ENCODE data around the gene C5AR2.
"Not testable (repeated sequence)": the region's sequence is repeated elsewhere in the genome, so short reads cannot be mapped to it uniquely, and the experiment has no call there.

The C5AR2 gene

DNA sequence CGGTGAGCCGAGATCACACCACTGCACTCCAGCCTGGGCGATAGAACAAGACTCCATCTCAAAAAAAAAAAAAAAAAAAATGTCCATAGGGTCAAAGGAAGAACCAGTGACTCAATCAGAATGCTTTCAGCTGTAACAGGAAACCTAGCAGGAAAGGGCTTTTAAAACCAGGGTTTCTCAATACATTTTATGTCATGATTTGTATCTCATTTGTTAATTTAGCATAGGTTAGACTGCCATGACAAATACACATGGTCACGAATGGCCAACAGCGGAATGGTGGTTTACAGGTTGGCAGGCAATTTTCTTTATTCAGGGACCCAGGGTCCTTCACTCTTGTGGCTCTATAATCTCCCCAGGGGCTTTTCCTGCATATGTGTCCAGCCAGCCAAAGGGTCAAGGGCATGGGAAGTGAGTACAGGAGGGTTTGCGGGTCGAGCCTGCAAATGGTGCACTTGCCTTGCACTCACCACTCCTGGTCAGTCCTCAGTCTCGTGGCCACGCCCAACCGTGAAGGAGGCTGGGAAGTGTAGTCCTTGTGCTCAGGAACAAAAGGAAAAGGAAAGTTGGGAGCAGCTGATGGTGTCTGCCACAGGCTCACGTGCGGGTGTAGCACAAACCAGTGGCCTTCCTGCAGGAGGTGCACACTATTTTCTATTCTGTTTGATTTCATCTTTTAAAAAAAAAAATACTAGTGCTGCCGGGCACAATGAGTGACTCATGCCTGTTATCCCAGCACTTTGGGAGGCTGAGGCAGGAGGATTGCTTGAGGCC, 32.0 kb downstream of the C5AR2 start:
- Histone ChIP-seq H3K27me3 (no peaks in the 10 kb centered on the region), H3K9me3 (no peaks in the 10 kb centered on the region), H3K4me1 (no peaks in the 10 kb centered on the region), H3K36me3 (peaks cover 66% of the 10 kb centered on the region), H3K4me3 (ENCODE audit: low read depth, low read length) (no peak overlapping the region)
- no peak for TF ChIP-seq CTCF (IDR thresholded peaks at IDR 0.05; ENCODE audit: low read depth, low read length)
- DNase-seq: no peak

DNA sequence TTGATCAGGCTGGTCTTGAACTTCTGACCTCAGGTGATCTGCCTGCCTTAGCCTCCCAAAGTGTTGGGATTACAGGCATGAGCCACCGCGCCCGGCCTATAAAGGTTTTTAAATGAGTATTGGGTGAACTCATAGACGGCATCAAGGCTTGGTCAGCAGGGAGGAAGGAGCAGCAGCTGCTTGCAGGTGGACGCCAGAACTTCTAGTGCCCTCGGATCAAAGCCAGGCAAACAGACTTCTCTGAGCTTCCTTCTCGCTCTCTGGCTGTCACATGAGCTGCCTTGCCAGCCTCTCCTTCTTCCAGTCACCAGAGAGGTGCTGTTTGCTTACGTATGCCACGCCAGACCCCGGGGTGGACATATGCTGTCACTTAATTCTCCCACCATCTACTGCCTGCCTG, 33.5 kb downstream of the C5AR2 start:
- H3K27me3 ChIP-seq; H3K4me1 ChIP-seq; H3K9me3 ChIP-seq; DNase-seq; H3K4me3 ChIP-seq (ENCODE audit: low read depth, low read length): not testable (repeated sequence)
- peaks cover 65% of the 10 kb centered on the region for H3K36me3 ChIP-seq

DNA sequence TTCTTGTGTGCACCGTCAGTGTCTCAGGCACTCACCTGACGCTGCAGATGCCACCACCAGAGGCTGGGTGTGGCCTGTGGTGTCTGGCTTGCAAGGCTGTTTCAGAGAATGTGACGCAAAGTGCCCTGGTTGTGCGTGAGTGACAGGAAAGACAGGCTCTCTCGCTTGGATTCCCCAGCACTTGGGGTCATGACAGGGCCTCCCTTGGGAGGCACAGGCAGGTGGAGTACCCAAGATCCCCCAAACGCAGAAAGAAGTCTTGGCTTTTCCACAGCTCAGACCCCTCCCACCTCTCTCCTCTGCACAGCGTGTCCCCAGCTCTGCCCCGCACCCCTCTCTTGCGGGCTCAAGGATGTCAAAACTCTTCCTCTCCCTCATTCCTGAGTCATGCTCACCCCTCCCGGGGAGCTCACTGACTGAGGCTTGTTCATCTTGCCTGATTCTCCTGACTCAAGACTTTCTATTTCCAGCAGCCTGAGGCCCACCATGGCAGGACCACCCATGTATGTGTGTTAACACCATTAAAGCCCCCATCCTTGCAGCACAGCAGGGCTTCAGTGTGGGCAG, 38.2 kb downstream of the C5AR2 start:
- DNase-seq: no peak
- H3K27me3 ChIP-seq: no peaks in the 10 kb centered on the region
- H3K4me3 ChIP-seq (ENCODE audit: low read depth, low read length): no peak overlapping the region
- H3K4me1 ChIP-seq: no peaks in the 10 kb centered on the region
- no peaks in the 10 kb centered on the region for H3K9me3 ChIP-seq
- peaks cover 49% of the 10 kb centered on the region for H3K36me3 ChIP-seq
- TF ChIP-seq CTCF (IDR thresholded peaks at IDR 0.05; ENCODE audit: low read depth, low read length): no peak

- Histone ChIP-seq H3K9me3 (no peaks in the 10 kb centered on the region), H3K4me3 (ENCODE audit: low read depth, low read length) (no peak overlapping the region)
Measured at GRCh38 chr19:47371261-47371660, 39.3 kb downstream of the C5AR2 start.

DNA sequence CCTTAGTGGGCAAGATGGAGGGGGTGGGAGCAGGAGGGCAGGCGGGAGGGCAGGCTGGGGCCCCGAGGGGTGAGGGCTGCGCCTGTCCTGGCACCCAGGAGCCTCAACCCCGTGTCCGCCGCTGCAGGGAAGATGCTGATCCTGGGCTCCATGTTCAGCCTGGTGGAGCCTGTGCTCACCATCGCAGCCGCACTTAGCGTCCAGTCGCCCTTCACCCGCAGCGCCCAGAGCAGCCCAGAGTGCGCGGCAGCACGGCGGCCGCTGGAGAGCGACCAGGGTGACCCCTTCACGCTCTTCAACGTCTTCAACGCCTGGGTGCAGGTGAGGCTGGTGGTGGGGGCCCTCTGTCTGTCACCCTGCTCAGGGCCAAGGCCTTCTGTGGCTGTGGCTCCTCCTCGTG, 40.6 kb downstream of the C5AR2 start:
- H3K36me3 ChIP-seq: peaks cover 55% of the 10 kb centered on the region

More at GRCh38 chr19:47371261-47371660, 39.3 kb downstream of the C5AR2 start:
- no peaks in the 10 kb centered on the region for H3K27me3 ChIP-seq
- TF ChIP-seq CTCF (IDR thresholded peaks at IDR 0.05; ENCODE audit: low read depth, low read length): no peak
- no peak for DNase-seq
- peaks cover 54% of the 10 kb centered on the region for H3K36me3 ChIP-seq
- no peaks in the 10 kb centered on the region for H3K4me1 ChIP-seq

More for the DNA sequence above, 40.6 kb downstream of the C5AR2 start:
- TF ChIP-seq CTCF (IDR thresholded peaks at IDR 0.05; ENCODE audit: low read depth, low read length): no peak
- DNase-seq: no peak
- no peaks in the 10 kb centered on the region for H3K4me1 ChIP-seq
- H3K27me3 ChIP-seq: no peaks in the 10 kb centered on the region
- H3K9me3 ChIP-seq: no peaks in the 10 kb centered on the region
- no peak overlapping the region for H3K4me3 ChIP-seq (ENCODE audit: low read depth, low read length)
